Keratinocyte (primary cell): ENCODE data around the gene MAGI2. TPM values are rescaled to one million over a fixed set of nuclear protein-coding genes. Genes with fewer than 3 reads are reported as not detected.

Experiments
- DNase-seq: peaks from one replicate; pipeline ENCODE4 v3.0.0-alpha.2; 2011; ENCODE audit warnings: low read depth, missing footprints, low spot score
- FAIRE-seq: peaks from 2 replicates; lab custom pipeline; 2011; peaks lifted over from hg19 to GRCh38; lab: Jason Lieb, UNC
- H2AFZ ChIP-seq: 2 replicates; pipeline ENCODE4 v1.6.0; 2012; ENCODE audit warnings: low read length, control low read depth, inconsistent platforms; ENCODE audit not compliant: control insufficient read depth
- H3K27ac ChIP-seq: 2 replicates; pipeline ENCODE4 v1.5.1; 2011; ENCODE audit warnings: low read length; ENCODE audit not compliant: control insufficient read depth, insufficient read depth
- H3K27me3 ChIP-seq: 3 replicates; pipeline ENCODE4 v1.6.0; 2011; ENCODE audit warnings: low read length; ENCODE audit not compliant: control insufficient read depth, insufficient read depth; ENCODE audit errors: extremely low read depth
- H3K36me3 ChIP-seq, 2 experiments: 2 replicates in 1 of 2; 3 replicates in 1 of 2; pipeline ENCODE4 v1.5.1; 2011; ENCODE audit warnings: low read length in 2 of 2, mild to moderate bottlenecking in 1 of 2; ENCODE audit not compliant: control insufficient read depth in 2 of 2, insufficient read depth in 2 of 2; ENCODE audit errors: extremely low read depth in 1 of 2
- H3K4me1 ChIP-seq: 3 replicates; pipeline ENCODE4 v1.5.1; 2011; ENCODE audit warnings: low read length; ENCODE audit not compliant: control insufficient read depth, insufficient read depth; ENCODE audit errors: extremely low read depth
- H3K4me2 ChIP-seq: 3 replicates; pipeline ENCODE4 v1.6.0; 2011; ENCODE audit warnings: low read depth, low read length; ENCODE audit not compliant: control insufficient read depth, insufficient read depth; ENCODE audit errors: extremely low read depth
- H3K4me3 ChIP-seq, 3 experiments: fragments of 200-600 bp in 1 of 3; sonication (generic) in 1 of 3; 2 replicates in 2 of 3; 3 replicates in 1 of 3; pipeline ENCODE4 v1.5.1; 2011 to 2016; ENCODE audit warnings: low read length in 3 of 3, mild to moderate bottlenecking in 3 of 3, control low read depth in 2 of 3, inconsistent platforms in 1 of 3, low read depth in 1 of 3, mixed read lengths in 1 of 3, mixed run types in 1 of 3, moderate library complexity in 1 of 3; ENCODE audit not compliant: control insufficient read depth in 2 of 3, insufficient read depth in 2 of 3; ENCODE audit errors: extremely low read depth in 1 of 3
- H3K79me2 ChIP-seq: 2 replicates; pipeline ENCODE4 v1.6.0; 2012; ENCODE audit warnings: low read length; ENCODE audit not compliant: control insufficient read depth, insufficient read depth
- H3K9ac ChIP-seq: 3 replicates; pipeline ENCODE4 v1.6.0; 2011; ENCODE audit warnings: low read length; ENCODE audit not compliant: control insufficient read depth, insufficient read depth; ENCODE audit errors: extremely low read depth
- H3K9me1 ChIP-seq: 3 replicates; pipeline ENCODE4 v1.6.0; 2011; ENCODE audit warnings: low read length; ENCODE audit not compliant: control insufficient read depth, insufficient read depth; ENCODE audit errors: extremely low read depth
- H3K9me3 ChIP-seq: 2 replicates; pipeline ENCODE4 v1.5.1; 2012; ENCODE audit warnings: low read depth, low read length; ENCODE audit not compliant: control insufficient read depth
- H4K20me1 ChIP-seq: 3 replicates; pipeline ENCODE4 v1.6.0; 2011; ENCODE audit warnings: low read length; ENCODE audit not compliant: control insufficient read depth, insufficient read depth; ENCODE audit errors: extremely low read depth
- CTCF ChIP-seq, 3 experiments: IDR thresholded peaks in 1 of 3; conservative IDR thresholded peaks in 1 of 3; optimal IDR thresholded peaks in 1 of 3; 2 replicates in 2 of 3; 3 replicates in 1 of 3; pipeline versions ENCODE3 to v1.5.1; 2011; ENCODE audit warnings: low read length in 3 of 3, mild to moderate bottlenecking in 3 of 3, moderate library complexity in 2 of 3, control low read depth in 1 of 3, inconsistent platforms in 1 of 3; ENCODE audit not compliant: insufficient read depth in 2 of 3; ENCODE audit errors: extremely low read depth in 1 of 3
- EZH2 ChIP-seq: IDR thresholded peaks from one replicate; pipeline ENCODE4 v1.6.1; 2012; ENCODE audit warnings: inconsistent platforms, mild to moderate bottlenecking, low read length, moderate library complexity
- dilution Hi-C: fragments of 300-500 bp; cut with MboI; formaldehyde crosslinking; loops from one replicate; pipeline ENCODE4 v1.7.0; 2020; ENCODE audit warnings: low sequenced_read_pairs; ENCODE audit not compliant: extremely low pct_ligation_motif_present
- polyA plus RNA-seq, 5 experiments: library from polyadenylated mRNA; depleted of rRNA in 3 of 5; stranded (reverse) in 3 of 5; stranded (forward) in 1 of 5; unstranded in 1 of 5; fragments of >200 nt; gene quantifications; 1 replicate in 1 of 5; 2 replicates in 3 of 5; 3 replicates in 1 of 5; pipeline versions ENCODE4 v1.2.1 to v1.2.3, GENCODE V29; 2011 to 2012; ENCODE audit warnings: missing spikeins in 2 of 5, low read depth in 1 of 5, low replicate concordance in 1 of 5

Gene MAGI2
- polyA plus RNA-seq, 1 donor (not counting 4 experiments of a cell fraction or from before 2014, with no cell fraction given): 0.07 TPM

- Histone ChIP-seq H3K9ac (no peak overlapping the region), H3K27me3 (no peaks in the 10 kb centered on the region), H3K9me1 (no peaks in the 10 kb centered on the region), H3K4me3 (no peak overlapping the region), H3K27ac (no peak overlapping the region), H3K4me1 (no peaks in the 10 kb centered on the region), H2AFZ (no peak overlapping the region), H3K4me2 (no peak overlapping the region), H3K79me2 (no peaks in the 10 kb centered on the region), H4K20me1 (no peaks in the 10 kb centered on the region), H3K9me3 (no peaks in the 10 kb centered on the region), H3K36me3 (no peaks in the 10 kb centered on the region)
- dilution Hi-C loops: no loop called here
- DNase-seq (no peak), FAIRE-seq (no peak)
- TF ChIP-seq CTCF (optimal IDR thresholded peaks at IDR 0.05 in 1 of 3, IDR thresholded peaks at IDR 0.05 in 1 of 3, conservative IDR thresholded peaks at IDR 0.05 in 1 of 3; ENCODE audit: extremely low read depth in 1 of 3, insufficient read depth in 2 of 3, low read length in 3 of 3): no peak
- no peak for TF ChIP-seq EZH2
Observed at GRCh38 chr7:79064187-79064823, 389.2 kb downstream of the MAGI2 start.

GRCh38 chr7:79063019-79063698 lies 390.3 kb downstream of the MAGI2 start:
- no peaks in the 10 kb centered on the region for H3K36me3 ChIP-seq
- H3K9me3 ChIP-seq: no peaks in the 10 kb centered on the region
- no peak overlapping the region for H3K4me2 ChIP-seq
- H3K4me3 ChIP-seq: no peak overlapping the region
- H2AFZ ChIP-seq: no peak overlapping the region
- no peak for FAIRE-seq
- TF ChIP-seq EZH2: no peak
- TF ChIP-seq CTCF (optimal IDR thresholded peaks at IDR 0.05 in 1 of 3, IDR thresholded peaks at IDR 0.05 in 1 of 3, conservative IDR thresholded peaks at IDR 0.05 in 1 of 3; ENCODE audit: extremely low read depth in 1 of 3, insufficient read depth in 2 of 3, low read length in 3 of 3): peak in 1 of 3 experiments; percentile 39
- no peaks in the 10 kb centered on the region for H3K4me1 ChIP-seq
- dilution Hi-C loops: no loop called here
- DNase-seq: no peak
- no peak overlapping the region for H3K9ac ChIP-seq
- no peaks in the 10 kb centered on the region for H4K20me1 ChIP-seq
- H3K9me1 ChIP-seq: no peaks in the 10 kb centered on the region
- no peaks in the 10 kb centered on the region for H3K27me3 ChIP-seq
- H3K79me2 ChIP-seq: no peaks in the 10 kb centered on the region
- no peak overlapping the region for H3K27ac ChIP-seq
